ENCODE data around the gene CALN1. TPM values are rescaled to one million over a fixed set of nuclear protein-coding genes. Genes with fewer than 3 reads are reported as not detected.

The CALN1 gene
- total and polyA plus RNA-seq, 4 donors = 0.14 to 0.84 (median 0.24) TPM

DNA sequence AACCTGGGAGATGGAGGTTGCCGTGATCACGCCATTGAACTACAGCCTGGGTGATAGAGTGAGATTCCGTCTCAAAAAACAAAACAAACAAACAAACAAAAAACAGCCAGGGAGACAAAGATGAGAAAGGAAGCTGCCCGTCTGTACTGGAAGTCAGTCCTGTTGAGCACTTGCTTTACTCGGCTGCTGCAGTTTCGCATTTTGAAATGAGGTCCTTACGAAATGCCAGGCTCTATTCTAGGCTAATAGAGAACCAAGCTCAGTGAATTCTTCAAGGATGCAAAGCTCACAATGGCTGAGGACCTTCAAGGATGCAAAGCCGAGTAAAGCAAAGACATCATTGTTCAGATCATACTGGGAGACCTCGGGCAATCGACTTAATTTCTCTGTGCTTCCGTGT lies 333.3 kb downstream of the CALN1 start:
- Histone ChIP-seq H3K36me3 (ENCODE audit: control insufficient read depth in 4 of 4, insufficient read depth in 3 of 4, low read depth in 1 of 4, low read length in 3 of 4) (no peaks in the 10 kb centered on the region), H3K4me1 (ENCODE audit: control insufficient read depth in 4 of 4, insufficient read depth in 4 of 4, low read length in 3 of 4) (no peaks in the 10 kb centered on the region), H3K9me3 (ENCODE audit: control insufficient read depth in 4 of 4, low read length in 3 of 4) (peaks cover 0 to 1% (median under 1%) of the 10 kb centered on the region in 4 donors), H3K4me3 (ENCODE audit: low read depth in 1 of 3, low read length in 3 of 3) (no peak overlapping the region), H3K27me3 (ENCODE audit: control insufficient read depth in 4 of 4, insufficient read depth in 4 of 4, low read length in 3 of 4) (no peaks in the 10 kb centered on the region), H3K9ac (ENCODE audit: low read depth in 1 of 2, low read length in 2 of 2) (no peak overlapping the region), H3K27ac (ENCODE audit: low read depth in 1 of 2, low read length in 2 of 2) (no peak overlapping the region)
- no peak for DNase-seq (ENCODE audit: low spot score)
- 88% methylated on average over 11 of the region's 11 CpGs for WGBS
- TF ChIP-seq FOXA1 (IDR thresholded peaks at IDR 0.05) = no peak
- TF ChIP-seq JUND (IDR thresholded peaks at IDR 0.05) = no peak
- TF ChIP-seq GABPA (IDR thresholded peaks at IDR 0.05 in 1 of 2, conservative IDR thresholded peaks at IDR 0.05 in 1 of 2) = no peak
- TF ChIP-seq NR2F2 (IDR thresholded peaks at IDR 0.05) = no peak
- no peak for TF ChIP-seq YY1 (IDR thresholded peaks at IDR 0.05)
- TF ChIP-seq, protein P1, sequence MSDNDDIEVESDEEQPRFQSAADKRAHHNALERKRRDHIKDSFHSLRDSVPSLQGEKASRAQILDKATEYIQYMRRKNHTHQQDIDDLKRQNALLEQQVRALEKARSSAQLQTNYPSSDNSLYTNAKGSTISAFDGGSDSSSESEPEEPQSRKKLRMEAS (IDR thresholded peaks at IDR 0.05) = no peak
- TF ChIP-seq, protein P2, sequence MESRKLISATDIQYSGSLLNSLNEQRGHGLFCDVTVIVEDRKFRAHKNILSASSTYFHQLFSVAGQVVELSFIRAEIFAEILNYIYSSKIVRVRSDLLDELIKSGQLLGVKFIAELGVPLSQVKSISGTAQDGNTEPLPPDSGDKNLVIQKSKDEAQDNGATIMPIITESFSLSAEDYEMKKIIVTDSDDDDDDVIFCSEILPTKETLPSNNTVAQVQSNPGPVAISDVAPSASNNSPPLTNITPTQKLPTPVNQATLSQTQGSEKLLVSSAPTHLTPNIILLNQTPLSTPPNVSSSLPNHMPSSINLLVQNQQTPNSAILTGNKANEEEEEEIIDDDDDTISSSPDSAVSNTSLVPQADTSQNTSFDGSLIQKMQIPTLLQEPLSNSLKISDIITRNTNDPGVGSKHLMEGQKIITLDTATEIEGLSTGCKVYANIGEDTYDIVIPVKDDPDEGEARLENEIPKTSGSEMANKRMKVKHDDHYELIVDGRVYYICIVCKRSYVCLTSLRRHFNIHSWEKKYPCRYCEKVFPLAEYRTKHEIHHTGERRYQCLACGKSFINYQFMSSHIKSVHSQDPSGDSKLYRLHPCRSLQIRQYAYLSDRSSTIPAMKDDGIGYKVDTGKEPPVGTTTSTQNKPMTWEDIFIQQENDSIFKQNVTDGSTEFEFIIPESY (IDR thresholded peaks at IDR 0.05) = no peak
- TF ChIP-seq, protein P3, sequence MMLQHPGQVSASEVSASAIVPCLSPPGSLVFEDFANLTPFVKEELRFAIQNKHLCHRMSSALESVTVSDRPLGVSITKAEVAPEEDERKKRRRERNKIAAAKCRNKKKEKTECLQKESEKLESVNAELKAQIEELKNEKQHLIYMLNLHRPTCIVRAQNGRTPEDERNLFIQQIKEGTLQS (IDR thresholded peaks at IDR 0.05) = no peak
- TF ChIP-seq RAD21 (IDR thresholded peaks at IDR 0.05) = no peak
- no peak for TF ChIP-seq TAF1 (conservative IDR thresholded peaks at IDR 0.05)
- no peak for TF ChIP-seq HNF4A (conservative IDR thresholded peaks at IDR 0.05)
- TF ChIP-seq, protein P4, sequence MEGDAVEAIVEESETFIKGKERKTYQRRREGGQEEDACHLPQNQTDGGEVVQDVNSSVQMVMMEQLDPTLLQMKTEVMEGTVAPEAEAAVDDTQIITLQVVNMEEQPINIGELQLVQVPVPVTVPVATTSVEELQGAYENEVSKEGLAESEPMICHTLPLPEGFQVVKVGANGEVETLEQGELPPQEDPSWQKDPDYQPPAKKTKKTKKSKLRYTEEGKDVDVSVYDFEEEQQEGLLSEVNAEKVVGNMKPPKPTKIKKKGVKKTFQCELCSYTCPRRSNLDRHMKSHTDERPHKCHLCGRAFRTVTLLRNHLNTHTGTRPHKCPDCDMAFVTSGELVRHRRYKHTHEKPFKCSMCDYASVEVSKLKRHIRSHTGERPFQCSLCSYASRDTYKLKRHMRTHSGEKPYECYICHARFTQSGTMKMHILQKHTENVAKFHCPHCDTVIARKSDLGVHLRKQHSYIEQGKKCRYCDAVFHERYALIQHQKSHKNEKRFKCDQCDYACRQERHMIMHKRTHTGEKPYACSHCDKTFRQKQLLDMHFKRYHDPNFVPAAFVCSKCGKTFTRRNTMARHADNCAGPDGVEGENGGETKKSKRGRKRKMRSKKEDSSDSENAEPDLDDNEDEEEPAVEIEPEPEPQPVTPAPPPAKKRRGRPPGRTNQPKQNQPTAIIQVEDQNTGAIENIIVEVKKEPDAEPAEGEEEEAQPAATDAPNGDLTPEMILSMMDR (IDR thresholded peaks at IDR 0.05; ENCODE audit: low read depth, low read length, missing input control) = no peak
- TF ChIP-seq, protein P5, sequence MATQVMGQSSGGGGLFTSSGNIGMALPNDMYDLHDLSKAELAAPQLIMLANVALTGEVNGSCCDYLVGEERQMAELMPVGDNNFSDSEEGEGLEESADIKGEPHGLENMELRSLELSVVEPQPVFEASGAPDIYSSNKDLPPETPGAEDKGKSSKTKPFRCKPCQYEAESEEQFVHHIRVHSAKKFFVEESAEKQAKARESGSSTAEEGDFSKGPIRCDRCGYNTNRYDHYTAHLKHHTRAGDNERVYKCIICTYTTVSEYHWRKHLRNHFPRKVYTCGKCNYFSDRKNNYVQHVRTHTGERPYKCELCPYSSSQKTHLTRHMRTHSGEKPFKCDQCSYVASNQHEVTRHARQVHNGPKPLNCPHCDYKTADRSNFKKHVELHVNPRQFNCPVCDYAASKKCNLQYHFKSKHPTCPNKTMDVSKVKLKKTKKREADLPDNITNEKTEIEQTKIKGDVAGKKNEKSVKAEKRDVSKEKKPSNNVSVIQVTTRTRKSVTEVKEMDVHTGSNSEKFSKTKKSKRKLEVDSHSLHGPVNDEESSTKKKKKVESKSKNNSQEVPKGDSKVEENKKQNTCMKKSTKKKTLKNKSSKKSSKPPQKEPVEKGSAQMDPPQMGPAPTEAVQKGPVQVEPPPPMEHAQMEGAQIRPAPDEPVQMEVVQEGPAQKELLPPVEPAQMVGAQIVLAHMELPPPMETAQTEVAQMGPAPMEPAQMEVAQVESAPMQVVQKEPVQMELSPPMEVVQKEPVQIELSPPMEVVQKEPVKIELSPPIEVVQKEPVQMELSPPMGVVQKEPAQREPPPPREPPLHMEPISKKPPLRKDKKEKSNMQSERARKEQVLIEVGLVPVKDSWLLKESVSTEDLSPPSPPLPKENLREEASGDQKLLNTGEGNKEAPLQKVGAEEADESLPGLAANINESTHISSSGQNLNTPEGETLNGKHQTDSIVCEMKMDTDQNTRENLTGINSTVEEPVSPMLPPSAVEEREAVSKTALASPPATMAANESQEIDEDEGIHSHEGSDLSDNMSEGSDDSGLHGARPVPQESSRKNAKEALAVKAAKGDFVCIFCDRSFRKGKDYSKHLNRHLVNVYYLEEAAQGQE (IDR thresholded peaks at IDR 0.05) = no peak
- no peak for TF ChIP-seq HNF4G (IDR thresholded peaks at IDR 0.05)
- no peak for TF ChIP-seq FOXA2 (IDR thresholded peaks at IDR 0.05)

DNA sequence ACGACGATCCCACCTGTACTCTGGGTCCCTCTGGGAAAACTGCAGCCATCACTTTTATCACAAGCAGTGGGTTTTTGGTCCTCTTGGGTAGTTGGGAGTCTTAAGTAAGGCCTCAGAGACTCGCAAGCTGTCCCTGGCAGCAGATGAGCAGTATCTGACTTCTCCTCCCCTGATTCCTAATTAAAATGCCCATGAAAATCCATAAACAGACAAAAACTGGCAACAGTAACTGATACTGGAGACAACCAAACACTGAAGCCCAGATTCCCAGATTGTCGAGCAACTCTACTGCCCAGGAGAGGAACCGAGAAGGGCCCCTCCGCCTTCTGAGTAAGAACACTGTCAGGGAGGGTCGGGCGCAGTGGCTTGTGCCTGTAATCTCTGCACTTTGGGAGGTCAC lies 333.8 kb downstream of the CALN1 start:
- H3K27me3 ChIP-seq (ENCODE audit: control insufficient read depth in 4 of 4, insufficient read depth in 4 of 4, low read length in 3 of 4) = no peaks in the 10 kb centered on the region
- H3K36me3 ChIP-seq (ENCODE audit: control insufficient read depth in 4 of 4, insufficient read depth in 3 of 4, low read depth in 1 of 4, low read length in 3 of 4) = no peaks in the 10 kb centered on the region
- H3K4me1 ChIP-seq (ENCODE audit: control insufficient read depth in 4 of 4, insufficient read depth in 4 of 4, low read length in 3 of 4) = no peaks in the 10 kb centered on the region
- no peak overlapping the region for H3K27ac ChIP-seq (ENCODE audit: low read depth in 1 of 2, low read length in 2 of 2)
- no peak overlapping the region for H3K9ac ChIP-seq (ENCODE audit: low read depth in 1 of 2, low read length in 2 of 2)
- no peak overlapping the region for H3K4me3 ChIP-seq (ENCODE audit: low read depth in 1 of 3, low read length in 3 of 3)
- H3K9me3 ChIP-seq (ENCODE audit: control insufficient read depth in 4 of 4, low read length in 3 of 4) = peaks cover 0 to 4% (median 1%) of the 10 kb centered on the region in 4 donors
- DNase-seq (ENCODE audit: low spot score) = no peak
- whole genome bisulfite sequencing = 90% methylated on average over 8 of the region's 8 CpGs
- no peak for TF ChIP-seq TAF1 (conservative IDR thresholded peaks at IDR 0.05)
- no peak for TF ChIP-seq FOXA1 (IDR thresholded peaks at IDR 0.05)
- TF ChIP-seq, protein P1 (IDR thresholded peaks at IDR 0.05) = no peak
- TF ChIP-seq, protein P3 (IDR thresholded peaks at IDR 0.05) = no peak
- no peak for TF ChIP-seq NR2F2 (IDR thresholded peaks at IDR 0.05)
- TF ChIP-seq JUND (IDR thresholded peaks at IDR 0.05) = no peak
- TF ChIP-seq SP1 (IDR thresholded peaks at IDR 0.05) = no peak
- no peak for TF ChIP-seq YY1 (IDR thresholded peaks at IDR 0.05)
- TF ChIP-seq HNF4G (IDR thresholded peaks at IDR 0.05) = no peak
- no peak for TF ChIP-seq HNF4A (conservative IDR thresholded peaks at IDR 0.05)
- TF ChIP-seq, protein P2 (IDR thresholded peaks at IDR 0.05) = no peak
- TF ChIP-seq GABPA (IDR thresholded peaks at IDR 0.05 in 1 of 2, conservative IDR thresholded peaks at IDR 0.05 in 1 of 2) = no peak
- no peak for TF ChIP-seq RAD21 (IDR thresholded peaks at IDR 0.05)
- TF ChIP-seq, protein P5 (IDR thresholded peaks at IDR 0.05) = no peak

All from liver (tissue), 9 donors.